Pancreas (tissue), 10 donors: ENCODE results near the gene SLC34A2. TPM values are rescaled to one million over a fixed set of nuclear protein-coding genes. Genes with fewer than 3 reads are reported as not detected.
"Not testable (repeated sequence)": the region's sequence is repeated elsewhere in the genome, so short reads cannot be mapped to it uniquely, and the experiment has no call there.

Experiments used
- ATAC-seq, 4 donors: fragments of 200-7000 bp; cut with Tn5 transposase; one replicate each; pipeline versions ENCODE4 v1.8.0 to v1.9.1; 2020; ENCODE audit warnings: mild to moderate bottlenecking in 4 of 4, moderate library complexity in 4 of 4
- DNase-seq, 6 donors: peaks; one replicate each; pipeline ENCODE4 v3.0.0-alpha.2; 2020
- FAIRE-seq: peaks from 2 replicates; lab custom pipeline; 2012; peaks lifted over from hg19 to GRCh38; lab: Jason Lieb, UNC
- H3K27ac ChIP-seq, 4 donors: fragments of 200-600 bp; sonication (generic); 1 replicate in 3 of 4; 2 replicates in 1 of 4; pipeline versions ENCODE4 v1.5.0 to v1.8.0; 2020
- H3K27me3 ChIP-seq, 4 donors: fragments of 200-600 bp; one replicate each; pipeline ENCODE4 v1.8.0; 2021
- H3K36me3 ChIP-seq, 3 donors: fragments of 200-600 bp; sonication (generic) in 1 of 3; one replicate each; pipeline versions ENCODE4 v1.5.0 to v1.8.0; 2020 to 2021
- H3K4me1 ChIP-seq, 3 donors: fragments of 200-600 bp; one replicate each; pipeline ENCODE4 v1.8.0; 2021
- H3K4me3 ChIP-seq, 4 donors: fragments of 200-600 bp; sonication (generic) in 2 of 4; one replicate each; pipeline versions ENCODE4 v1.5.0 to v1.8.0; 2020 to 2021
- H3K9me3 ChIP-seq, 4 donors: fragments of 200-600 bp; one replicate each; pipeline ENCODE4 v1.8.0; 2021
- CTCF ChIP-seq, 4 donors: fragments of 200-600 bp; sonication (generic) in 3 of 4; IDR thresholded peaks; one replicate each; pipeline versions ENCODE4 v1.5.0 to v1.8.0; 2021; ENCODE audit warnings: antibody characterized with exemption in 4 of 4
- WGBS, 2 donors: extraction: QIAGEN DNeasy Blood & Tissue Kit; methylation state at CpG; one replicate each; pipeline ENCODE4 v1.1.7; 2013; 5-methylcytosine and 5-hydroxymethylcytosine counted together
- intact Hi-C, 3 donors: fragments of 100-400 bp; cut with DNase I; formaldehyde crosslinking; loops; one replicate each; pipeline versions ENCODE4 v1.11.1 to v1.14.2; 2022
- polyA plus RNA-seq, 2 donors: library from polyadenylated mRNA; stranded (reverse); fragments of 200-250 nt; gene quantifications; one replicate each; pipeline ENCODE4 v1.2.3, GENCODE V29; 2013
- total RNA-seq, 6 donors: library from RNA; stranded (reverse); fragmentation: NEBNext Ultra II Directional in 4 of 6; extraction: Animal tissue kit (Norgen Biotek cat#: 25700) in 4 of 6; gene quantifications; one replicate each; pipeline versions ENCODE4 v1.2.1 to v1.2.4, GENCODE V29; 2021 to 2023
- donor health status: healthy with polysubstance abuse.
- donor health status: DM: no; HTN: no; CAD: no; lungs with moderate emphysema.
- donor health status: DM: no; HTN: no; CAD: no.
- donor health status: control.
- donor health status: control.
- donor health status: Bipolar disorder and iron deficiency.
- donor health status: DM: yes; HTN: yes; CAD: no.
- donor health status: DM: no; HTN: no; CAD: no.
- donor health status: DM: no; HTN: no; CAD: no.
- donor health status: DM: yes; HTN: yes; CAD: no.

SLC34A2 gene
- total and polyA plus RNA-seq, 8 donors, result 3.9 to 21.1 (median 7.3) TPM

- FAIRE-seq (no peak), DNase-seq (no peak), ATAC-seq (no peak)
- Histone ChIP-seq H3K27ac (no peak overlapping the region), H3K4me1 (no peaks in the 10 kb centered on the region), H3K9me3 (no peaks in the 10 kb centered on the region), H3K36me3 (no peaks in the 10 kb centered on the region), H3K4me3 (no peak overlapping the region), H3K27me3 (no peaks in the 10 kb centered on the region)
- 76% methylated on average over 2 to 3 of the region's 3 CpGs for WGBS, 2 donors
- intact Hi-C loops, result no loop called here
- TF ChIP-seq CTCF (IDR thresholded peaks at IDR 0.05), result no peak
Observed at GRCh38 chr4:25658777-25659176, 3.1 kb downstream of the SLC34A2 start.

- intact Hi-C loops, FAIRE-seq, DNase-seq, H3K4me1 ChIP-seq, ATAC-seq, H3K27me3 ChIP-seq, H3K9me3 ChIP-seq, H3K4me3 ChIP-seq, H3K36me3 ChIP-seq, H3K27ac ChIP-seq: not testable (repeated sequence)
- 67 to 79% methylated on average over 4 of the region's 4 CpGs for WGBS, 2 donors
Observed at GRCh38 chr4:25661441-25661840, 5.8 kb downstream of the SLC34A2 start.

- no peak for TF ChIP-seq CTCF (IDR thresholded peaks at IDR 0.05)
- intact Hi-C loops, result no loop called here
- FAIRE-seq (no peak), ATAC-seq (no peak), DNase-seq (no peak)
- no peaks in the 10 kb centered on the region for H3K27me3 ChIP-seq
- no peak overlapping the region for H3K27ac ChIP-seq
- no peaks in the 10 kb centered on the region for H3K9me3 ChIP-seq
- no peaks in the 10 kb centered on the region for H3K4me1 ChIP-seq
- no peak overlapping the region for H3K4me3 ChIP-seq
- peaks cover 0 to 2% (median 0%) of the 10 kb centered on the region in 3 donors for H3K36me3 ChIP-seq
- WGBS, 2 donors, result 67 to 84% methylated on average over 10 of the region's 10 CpGs
Observed at GRCh38 chr4:25662306-25662705, 6.7 kb downstream of the SLC34A2 start.

GRCh38 chr4:25663781-25664180, 8.1 kb downstream of the SLC34A2 start:
- 48 to 56% methylated on average over 8 of the region's 8 CpGs for WGBS, 2 donors
- no peaks in the 10 kb centered on the region for H3K4me1 ChIP-seq
- H3K9me3 ChIP-seq, result no peaks in the 10 kb centered on the region
- FAIRE-seq (no peak), DNase-seq (no peak), ATAC-seq (no peak)
- intact Hi-C loops, result no loop called here
- peaks cover 0 to 11% (median 0%) of the 10 kb centered on the region in 3 donors for H3K36me3 ChIP-seq
- H3K27ac ChIP-seq, result no peak overlapping the region
- no peak for TF ChIP-seq CTCF (IDR thresholded peaks at IDR 0.05)
- no peak overlapping the region for H3K4me3 ChIP-seq
- H3K27me3 ChIP-seq, result no peaks in the 10 kb centered on the region

- Histone ChIP-seq H3K9me3 (no peaks in the 10 kb centered on the region), H3K4me3 (no peak overlapping the region), H3K36me3 (peaks cover 0 to 11% (median 0%) of the 10 kb centered on the region in 3 donors), H3K4me1 (no peaks in the 10 kb centered on the region), H3K27me3 (no peaks in the 10 kb centered on the region), H3K27ac (no peak overlapping the region)
- ATAC-seq (no peak), FAIRE-seq (no peak), DNase-seq (no peak)
- intact Hi-C loops, result no loop called here
- WGBS, 2 donors, result 58 to 61% methylated on average over 9 of the region's 9 CpGs
- TF ChIP-seq CTCF (IDR thresholded peaks at IDR 0.05), result no peak
Observed at GRCh38 chr4:25666031-25666630, 10.5 kb downstream of the SLC34A2 start.
